Fibroblast of pulmonary artery (primary cell): ENCODE results near the gene MAS1L.

Source experiments
- DNase-seq: peaks from one replicate; pipeline ENCODE4 v3.0.0-alpha.2; 2010; ENCODE audit warnings: low read depth
- H3K4me3 ChIP-seq: replicated peaks from 2 replicates; pipeline ENCODE4 v1.5.1; 2011; ENCODE audit warnings: low read depth, mild to moderate bottlenecking, control low read depth, low read length, moderate library complexity
- CTCF ChIP-seq: IDR thresholded peaks from 2 replicates; pipeline ENCODE4 v1.5.1; 2011; ENCODE audit warnings: mild to moderate bottlenecking, control low read depth, low read length, inconsistent platforms; ENCODE audit errors: missing control alignments

Gene MAS1L

DNA sequence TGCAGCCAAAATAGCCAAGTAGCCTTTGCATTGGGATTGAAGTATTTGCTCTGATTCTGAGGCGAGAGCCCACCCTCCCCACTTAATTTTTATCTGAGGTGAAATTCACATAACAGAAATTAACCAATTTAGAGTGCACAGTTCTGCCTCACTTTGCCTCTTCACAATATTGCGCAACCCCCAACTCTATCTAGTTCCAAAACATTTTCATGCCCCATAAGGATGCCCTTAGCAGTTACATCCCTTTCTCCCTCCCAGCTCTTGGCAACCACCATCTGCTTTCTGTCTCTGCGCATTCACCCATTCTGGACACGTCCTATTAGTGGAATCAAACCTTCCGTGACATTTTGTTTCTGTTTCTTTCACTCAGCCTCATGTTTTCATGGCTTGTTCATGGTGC lies 9.0 kb downstream of the MAS1L start:
- no peak for DNase-seq
- H3K4me3 ChIP-seq: no peak overlapping the region
- no peak for TF ChIP-seq CTCF

GRCh38 chr6:29477923-29478450 lies 9.8 kb downstream of the MAS1L start:
- H3K4me3 ChIP-seq: no peak overlapping the region
- no peak for DNase-seq
- no peak for TF ChIP-seq CTCF

- TF ChIP-seq CTCF: no peak
- no peak for DNase-seq
Measured at GRCh38 chr6:29474996-29475395, 12.8 kb downstream of the MAS1L start.

DNA sequence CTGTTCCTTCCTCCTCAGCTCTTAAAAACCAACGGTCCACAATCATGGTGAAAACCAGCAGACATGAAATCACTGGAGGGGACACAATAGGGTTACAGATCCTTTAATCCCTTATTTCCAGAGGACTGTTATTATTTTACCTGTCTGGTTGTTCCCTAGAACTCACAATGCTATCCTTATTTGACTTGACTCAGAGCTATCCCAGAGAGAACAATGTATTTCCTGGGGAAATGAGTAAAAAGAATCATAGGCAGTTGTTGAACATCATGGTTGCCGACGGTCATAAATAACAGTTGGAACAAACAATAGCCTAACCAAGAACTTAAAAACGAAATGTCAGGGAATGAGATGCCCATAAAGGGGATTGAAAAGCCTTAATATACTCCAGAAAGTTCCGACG lies 21.5 kb downstream of the MAS1L start:
- no peak for DNase-seq
- TF ChIP-seq CTCF: no peak
- H3K4me3 ChIP-seq: no peak overlapping the region

More at GRCh38 chr6:29474996-29475395, 12.8 kb downstream of the MAS1L start:
- H3K4me3 ChIP-seq: no peak overlapping the region

GRCh38 chr6:29465801-29466200 lies 22.0 kb downstream of the MAS1L start:
- no peak for TF ChIP-seq CTCF
- no peak for DNase-seq
- no peak overlapping the region for H3K4me3 ChIP-seq

- no peak for DNase-seq
Measured at GRCh38 chr6:29465279-29465678, 22.5 kb downstream of the MAS1L start.

More at GRCh38 chr6:29465279-29465678, 22.5 kb downstream of the MAS1L start:
- no peak overlapping the region for H3K4me3 ChIP-seq
- no peak for TF ChIP-seq CTCF
